HTERT RPE-1 (cell line): ENCODE data around the gene TRAK1.

Source experiments
- in situ Hi-C: fragments of 300-500 bp; cut with MboI; formaldehyde crosslinking; loops from 4 replicates; pipeline ENCODE4 v1.14.3; 2020; ENCODE audit warnings: low sequenced_read_pairs

Gene TRAK1

DNA sequence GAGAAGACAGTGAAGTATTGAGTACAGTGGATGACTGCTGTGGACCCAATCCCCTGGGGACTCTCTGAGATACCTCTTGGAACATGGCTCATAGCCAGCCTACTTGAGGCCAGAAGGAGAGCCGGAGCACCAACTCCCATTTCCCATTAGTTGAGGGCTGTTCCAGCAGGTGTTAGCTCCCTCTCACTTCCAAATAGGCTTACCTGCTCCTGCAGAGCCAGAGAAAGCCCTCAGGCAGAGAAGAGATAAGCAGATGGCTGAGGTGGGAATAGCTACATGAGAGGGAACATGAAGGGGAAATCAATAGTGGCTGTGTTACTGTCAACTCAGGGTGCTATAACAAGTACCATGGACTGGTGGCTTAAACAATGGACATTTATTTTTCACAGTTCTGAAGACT, 179.4 kb downstream of the TRAK1 start:
- in situ Hi-C loops = no loop called here

DNA sequence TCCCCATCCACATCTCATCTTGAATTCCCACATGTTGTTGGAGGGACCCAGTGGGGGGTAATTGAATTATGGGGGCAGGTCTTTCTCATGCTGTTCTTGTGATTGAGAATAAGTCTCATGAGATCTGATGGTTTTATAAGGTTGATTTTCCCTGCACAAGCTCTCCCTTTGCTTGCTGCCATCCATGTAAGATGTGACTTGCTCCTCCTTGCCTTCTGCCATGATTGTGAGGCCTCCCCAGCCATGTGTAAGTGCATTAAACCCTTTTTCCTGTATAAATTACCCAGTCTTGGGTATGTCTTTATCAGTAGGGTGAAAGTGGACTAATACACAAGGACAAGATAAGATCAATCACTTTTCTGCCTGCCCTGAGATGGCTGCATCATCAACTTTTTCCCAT, 180.6 kb downstream of the TRAK1 start:
- in situ Hi-C loops = no loop called here

DNA sequence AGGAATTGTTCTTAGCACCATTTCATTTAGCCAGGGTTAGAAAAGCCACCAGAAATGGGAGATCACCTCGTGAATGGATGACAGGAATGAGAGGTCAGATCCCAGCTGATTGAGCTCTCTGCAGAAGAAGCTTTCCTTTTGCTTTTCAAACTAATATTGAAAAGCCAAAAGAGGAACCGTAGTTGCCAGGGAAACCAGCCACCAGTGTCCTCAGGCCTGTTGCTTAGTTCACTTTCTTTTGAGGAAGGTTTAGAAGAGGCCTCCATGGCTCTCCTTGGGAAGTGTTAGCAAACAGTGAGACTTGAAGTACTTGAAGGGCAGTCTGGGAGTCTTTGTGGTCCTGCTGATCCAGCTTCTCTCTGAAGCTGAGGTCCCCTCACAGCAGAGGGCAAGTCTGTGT, 182.2 kb downstream of the TRAK1 start:
- in situ Hi-C loops = no loop called here

DNA sequence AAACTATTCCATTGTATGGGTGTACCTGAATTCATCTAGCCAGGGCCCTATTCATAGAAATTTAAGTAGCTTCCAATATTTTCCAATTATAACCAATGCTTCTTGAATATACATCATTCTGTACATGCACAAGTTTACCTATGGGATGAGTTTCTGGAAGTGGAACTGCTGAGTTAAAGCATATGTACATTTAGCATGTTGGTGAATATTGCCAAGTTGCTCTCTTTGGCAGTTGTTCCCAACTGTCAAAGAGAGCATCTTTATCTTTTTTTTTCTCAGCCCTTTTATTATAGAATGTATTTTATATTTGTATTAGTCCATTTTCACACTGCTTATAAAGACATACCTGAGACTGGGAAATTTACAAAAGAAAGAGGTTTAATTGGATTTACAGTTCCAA, 183.1 kb downstream of the TRAK1 start:
- in situ Hi-C loops = no loop called here

DNA sequence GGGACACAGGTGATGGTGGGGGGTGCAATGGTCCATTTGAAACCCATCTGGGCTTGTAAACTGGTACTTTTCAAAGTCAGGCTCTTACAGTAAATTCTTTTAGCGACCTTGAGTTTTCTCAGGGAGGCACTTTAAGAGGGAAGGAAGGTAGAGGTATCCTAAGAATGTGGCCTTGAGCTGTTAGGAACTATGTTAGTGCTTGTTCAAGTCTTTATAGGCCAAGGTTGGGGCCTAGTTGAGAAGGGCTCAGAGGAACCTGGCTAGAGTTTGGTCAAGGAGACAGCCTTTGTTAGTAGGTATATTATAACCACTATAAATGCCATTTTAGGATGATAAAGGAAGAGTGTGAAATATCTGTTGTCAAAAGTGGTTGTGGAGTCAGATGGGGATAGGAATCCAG, 184.1 kb downstream of the TRAK1 start:
- in situ Hi-C loops = no loop called here
